Measurements from ENCODE around the gene GSTT4. TPM values are rescaled to one million over a fixed set of nuclear protein-coding genes. Genes with fewer than 3 reads are reported as not detected.
"Not testable (repeated sequence)": the region's sequence is repeated elsewhere in the genome, so short reads cannot be mapped to it uniquely, and the experiment has no call there.

Gene GSTT4
- total RNA-seq, 1 donor from 2014 or later, result not detected

GRCh38 chr22:23989583-23990244, 15.5 kb downstream of the GSTT4 start:
- DNase-seq (ENCODE audit: low spot score), result not testable (repeated sequence)

GRCh38 chr22:23986538-23987178, 18.6 kb downstream of the GSTT4 start:
- DNase-seq (ENCODE audit: low spot score), result not testable (repeated sequence)

- DNase-seq (ENCODE audit: low spot score), result not testable (repeated sequence)
Measured at GRCh38 chr22:23986089-23986488, 19.2 kb downstream of the GSTT4 start.

- DNase-seq (ENCODE audit: low spot score), result peak; percentile 51
Measured at GRCh38 chr22:23984430-23984829, 20.8 kb downstream of the GSTT4 start.

- DNase-seq (ENCODE audit: low spot score), result not testable (repeated sequence)
Measured at GRCh38 chr22:23980567-23980966, 24.7 kb downstream of the GSTT4 start.

- DNase-seq (ENCODE audit: low spot score), result not testable (repeated sequence)
Measured at GRCh38 chr22:23979557-23980240, 25.6 kb downstream of the GSTT4 start, which contains the start of gene GSTT2. GSTT2 (plus strand) TSS chr22:23980134.

- not testable (repeated sequence) for DNase-seq (ENCODE audit: low spot score)
Measured at GRCh38 chr22:23977304-23977703, 27.9 kb downstream of the GSTT4 start.

GRCh38 chr22:23974836-23975352, 30.4 kb downstream of the GSTT4 start:
- DNase-seq (ENCODE audit: low spot score), result not testable (repeated sequence)

GRCh38 chr22:23974345-23974744, 30.9 kb downstream of the GSTT4 start, which contains the start of gene DDT:
DDT (minus strand) TSS chr22:23974441; CDS start chr22:23974414, 27 bp downstream.
- not testable (repeated sequence) for DNase-seq (ENCODE audit: low spot score)

GRCh38 chr22:23971927-23972326, 33.3 kb downstream of the GSTT4 start:
- not testable (repeated sequence) for DNase-seq (ENCODE audit: low spot score)

- no peak for DNase-seq (ENCODE audit: low spot score)
Measured at GRCh38 chr22:23970816-23971486, 34.3 kb downstream of the GSTT4 start.

GRCh38 chr22:23970201-23970641, 35.0 kb downstream of the GSTT4 start:
- DNase-seq (ENCODE audit: low spot score), result no peak

GRCh38 chr22:23969071-23969470, 36.2 kb downstream of the GSTT4 start:
- no peak for DNase-seq (ENCODE audit: low spot score)

GRCh38 chr22:23966568-23966967, 38.7 kb downstream of the GSTT4 start, which contains the start of gene DDTL:
DDTL (plus strand) TSS chr22:23966888; CDS start chr22:23966915, 27 bp downstream.
- not testable (repeated sequence) for DNase-seq (ENCODE audit: low spot score)

- not testable (repeated sequence) for DNase-seq (ENCODE audit: low spot score)
Measured at GRCh38 chr22:23966094-23966493, 39.2 kb downstream of the GSTT4 start.

- DNase-seq (ENCODE audit: low spot score), result not testable (repeated sequence)
Measured at GRCh38 chr22:23961084-23961771, 44.0 kb downstream of the GSTT4 start, which contains the start of gene GSTT2B. GSTT2B (minus strand) TSS chr22:23961195; CDS start chr22:23961131, 64 bp downstream.

- peak; percentile 80 for DNase-seq (ENCODE audit: low spot score)
Measured at GRCh38 chr22:23956301-23956900, 48.9 kb downstream of the GSTT4 start.

- DNase-seq (ENCODE audit: low spot score), result not testable (repeated sequence)
Measured at GRCh38 chr22:23955886-23956285, 49.4 kb downstream of the GSTT4 start.

- DNase-seq (ENCODE audit: low spot score), result not testable (repeated sequence)
Measured at GRCh38 chr22:23954991-23955305, 50.3 kb downstream of the GSTT4 start.

All from umbilical cord (tissue), 2 donors.